AG09319 (cell line): Measurements from ENCODE around the gene KRTAP1-5.
"Not testable (repeated sequence)": the region's sequence is repeated elsewhere in the genome, so short reads cannot be mapped to it uniquely, and the experiment has no call there.

Experiments
- DNase-seq: peaks from one replicate; pipeline ENCODE4 v3.0.0-alpha.2; 2010; ENCODE audit warnings: low read depth; ENCODE audit errors: extremely low read depth
- CTCF ChIP-seq: IDR thresholded peaks from 2 replicates; pipeline ENCODE4 v1.5.1; 2011; ENCODE audit warnings: low read depth, mild to moderate bottlenecking, inconsistent platforms, low read length, moderate library complexity

Gene KRTAP1-5

DNA sequence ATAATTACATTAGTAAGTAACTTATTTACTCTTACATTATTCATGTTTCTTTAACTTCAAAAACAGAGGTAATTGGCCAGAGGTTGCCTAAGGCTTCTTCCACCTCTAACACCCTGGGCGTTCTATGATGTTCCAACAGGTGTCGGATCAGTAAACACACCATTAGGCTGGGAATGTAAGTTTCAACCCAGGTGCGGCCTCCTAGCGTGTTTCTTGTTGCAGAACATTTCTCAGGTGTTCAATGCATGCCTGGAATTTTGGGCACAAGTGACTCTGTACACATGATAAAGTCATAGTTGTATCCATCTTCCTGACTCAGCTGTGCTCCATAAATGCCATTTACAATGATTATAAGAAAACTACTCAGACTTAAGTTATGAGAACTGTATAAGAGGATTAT lies 27.0 kb upstream of the KRTAP1-5 start:
- no peak for DNase-seq
- no peak for TF ChIP-seq CTCF

DNA sequence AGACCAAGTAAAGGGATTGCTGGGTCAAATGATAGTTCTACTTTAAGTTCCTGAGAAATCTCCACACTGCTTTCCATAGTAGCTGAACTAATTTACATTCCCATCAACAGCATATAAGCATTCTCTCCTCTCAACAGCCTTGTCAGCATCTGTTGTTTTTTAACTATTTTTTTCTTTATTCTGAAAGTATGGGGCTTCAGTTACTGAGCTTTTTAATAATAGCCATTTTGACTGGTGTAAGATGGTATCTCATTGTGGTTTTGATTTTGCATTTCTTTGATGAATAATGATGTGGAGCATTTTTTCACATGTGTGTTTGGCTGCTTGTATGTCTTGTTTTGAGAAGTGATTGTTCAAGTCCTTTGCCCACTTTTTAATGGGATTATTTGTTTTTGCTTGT lies 25.6 kb upstream of the KRTAP1-5 start:
- DNase-seq, result no peak
- TF ChIP-seq CTCF, result no peak

GRCh38 chr17:41049110-41049509 lies 22.1 kb upstream of the KRTAP1-5 start:
- no peak for TF ChIP-seq CTCF
- no peak for DNase-seq

DNA sequence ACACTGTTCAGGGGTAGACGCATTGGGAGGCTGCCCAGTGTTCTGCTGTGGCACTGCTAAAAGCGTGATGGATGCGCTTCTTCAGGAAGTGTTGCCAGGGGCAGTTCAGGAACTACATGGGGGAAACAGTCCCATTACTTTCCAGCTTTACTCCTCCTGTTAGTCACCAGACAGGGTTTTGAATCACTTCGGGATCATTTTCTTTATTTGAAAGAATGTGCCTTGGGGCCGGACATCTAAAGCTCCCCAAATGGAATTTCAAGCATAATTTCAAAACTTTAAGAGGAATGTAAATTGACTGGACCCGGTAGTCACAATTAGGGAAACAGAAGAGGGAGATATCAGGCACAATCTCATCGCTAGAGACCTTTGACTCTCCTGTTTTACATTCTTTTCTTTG lies 21.4 kb upstream of the KRTAP1-5 start:
- no peak for TF ChIP-seq CTCF
- no peak for DNase-seq

GRCh38 chr17:41046735-41047465 lies 19.9 kb upstream of the KRTAP1-5 start, which contains the start of gene KRTAP2-1:
TSS of gene KRTAP2-1 (minus strand) at chr17:41047316. CDS start at chr17:41047267, 49 bp downstream.
- DNase-seq, result not testable (repeated sequence)

DNA sequence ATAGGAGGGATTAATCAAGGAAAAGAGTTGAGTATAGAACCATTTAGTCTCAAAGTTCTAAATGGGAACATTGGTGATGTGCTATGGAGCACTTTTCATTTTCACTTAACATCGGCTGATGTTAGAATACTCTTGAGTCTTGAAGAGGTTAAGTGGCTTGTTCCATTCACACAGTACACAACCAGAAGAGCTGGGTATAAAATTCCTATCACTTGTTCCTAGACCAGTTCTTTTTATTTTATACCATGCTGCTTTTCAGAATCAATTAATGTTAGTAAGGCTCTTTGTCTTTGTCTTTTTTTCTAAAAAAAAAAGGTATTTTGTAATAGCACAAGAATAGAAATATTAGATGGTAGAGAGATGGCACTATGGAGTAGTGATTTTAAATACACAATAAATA lies 15.9 kb upstream of the KRTAP1-5 start:
- TF ChIP-seq CTCF, result no peak
- no peak for DNase-seq

DNA sequence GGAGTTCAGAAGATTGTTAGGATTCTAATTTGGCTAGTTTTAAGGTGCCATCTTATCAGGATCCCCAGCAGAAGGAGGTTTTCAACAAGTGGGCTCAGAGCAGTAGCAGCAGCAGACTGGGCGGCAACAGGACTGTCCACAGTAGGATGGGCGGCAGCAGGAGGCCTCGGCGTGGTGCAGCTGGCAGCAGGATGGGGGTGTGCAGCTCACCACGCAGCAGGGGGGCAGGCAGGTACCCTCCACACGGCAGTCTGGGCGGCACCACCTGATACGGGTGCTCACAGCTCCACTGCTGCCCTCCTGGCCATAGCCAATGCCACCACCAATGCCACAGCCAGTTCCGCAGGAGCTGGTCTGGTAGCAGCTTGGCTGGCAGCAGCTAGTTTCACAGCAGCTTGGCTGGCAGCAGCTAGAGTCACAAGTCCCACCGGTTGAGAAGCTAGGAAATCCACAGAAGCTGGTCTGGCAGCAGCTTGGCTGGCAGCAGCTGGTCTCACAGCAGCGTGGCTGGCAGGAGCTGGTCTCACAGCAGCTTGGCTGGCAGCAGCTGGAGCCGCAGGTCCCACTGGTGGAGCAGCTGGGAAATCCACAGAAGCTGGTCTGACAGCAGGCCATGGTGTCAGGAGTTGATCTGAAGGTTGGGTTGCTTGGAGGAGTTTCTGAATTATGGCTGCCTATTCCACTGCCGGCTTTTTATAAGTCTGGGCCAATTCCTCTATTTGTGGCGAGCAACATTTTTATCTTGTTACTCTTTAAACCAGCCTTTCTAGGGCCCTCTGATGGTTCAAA lies 14.0 kb upstream of the KRTAP1-5 start, which contains the start of gene KRTAP1-1:
Gene KRTAP1-1, minus strand, starts transcription at position 668 of the 789 bp plus-strand sequence. Its CDS starts 53 bp downstream, at position 615.
- not testable (repeated sequence) for DNase-seq

DNA sequence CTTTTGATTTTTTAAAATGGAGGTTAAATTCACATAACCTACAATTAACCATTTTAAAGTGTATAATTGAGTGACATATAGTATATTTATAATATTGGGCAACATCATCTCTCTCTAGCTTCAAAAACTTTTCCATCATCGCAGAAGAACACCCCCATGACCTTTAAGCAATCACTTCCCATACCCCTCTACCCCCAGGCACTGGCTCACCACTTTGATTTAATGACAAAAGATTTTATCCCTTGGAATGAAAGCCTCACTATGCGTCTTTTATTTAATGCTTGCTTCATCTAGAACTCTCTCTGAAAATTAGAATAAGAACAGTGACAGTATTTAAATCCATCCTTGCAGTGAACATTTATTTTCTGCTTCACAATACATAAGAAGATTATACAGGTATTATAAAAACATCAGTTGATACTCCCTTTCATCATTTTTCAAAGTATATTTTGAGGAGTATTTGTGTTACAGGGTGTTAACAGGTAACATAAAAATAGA lies 10.9 kb upstream of the KRTAP1-5 start:
- no peak for TF ChIP-seq CTCF
- no peak for DNase-seq

DNA sequence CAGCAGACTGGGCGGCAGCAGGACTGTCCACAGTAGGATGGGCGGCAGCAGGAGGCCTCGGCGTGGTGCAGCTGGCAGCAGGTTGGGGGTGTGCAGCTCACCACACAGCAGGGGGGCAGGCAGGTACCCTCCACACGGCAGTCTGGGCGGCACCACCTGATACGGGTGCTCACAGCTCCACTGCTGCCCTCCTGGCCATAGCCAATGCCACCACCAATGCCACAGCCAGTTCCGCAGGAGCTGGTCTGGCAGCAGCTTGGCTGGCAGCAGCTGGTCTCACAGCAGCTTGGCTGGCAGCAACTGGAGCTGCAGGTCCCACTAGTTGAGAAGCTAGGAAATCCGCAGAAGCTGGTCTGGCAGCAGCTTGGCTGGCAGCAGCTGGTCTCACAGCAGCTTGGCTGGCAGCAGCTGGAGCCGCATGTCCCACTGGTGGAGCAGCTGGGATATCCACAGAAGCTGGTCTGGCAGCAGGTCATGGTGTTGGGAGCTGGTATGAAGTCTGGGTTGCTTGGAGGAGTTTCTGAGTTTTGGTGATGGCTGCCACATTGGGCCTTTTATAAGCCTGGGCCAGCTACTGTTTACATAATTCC lies 7.4 kb upstream of the KRTAP1-5 start, which contains the start of gene KRTAP1-3:
Gene KRTAP1-3, minus strand, starts transcription at position 529 of the 590 bp plus-strand sequence. Its CDS starts 53 bp downstream, at position 476.
- not testable (repeated sequence) for DNase-seq
